ENCODE results near the gene PLEKHB1. TPM values are rescaled to one million over a fixed set of nuclear protein-coding genes. Genes with fewer than 3 reads are reported as not detected.

The PLEKHB1 gene, protein sequence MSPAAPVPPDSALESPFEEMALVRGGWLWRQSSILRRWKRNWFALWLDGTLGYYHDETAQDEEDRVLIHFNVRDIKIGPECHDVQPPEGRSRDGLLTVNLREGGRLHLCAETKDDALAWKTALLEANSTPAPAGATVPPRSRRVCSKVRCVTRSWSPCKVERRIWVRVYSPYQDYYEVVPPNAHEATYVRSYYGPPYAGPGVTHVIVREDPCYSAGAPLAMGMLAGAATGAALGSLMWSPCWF
- total RNA-seq: 1 to 10 TPM; 1.3 to 8.1 (median 2.1) TPM
- polyA plus RNA-seq: 10 to 100 TPM in 1 of 3 donors, 1 to 10 TPM in 2; 3.0 to 11.2 (median 3.5) TPM
- long read RNA-seq, donor 1: 0 reads
- long read RNA-seq, donor 2: 0 reads
- long read RNA-seq, donor 3: 0 reads
- long read RNA-seq, donor 4: 0 reads
- long read RNA-seq, donor 5, partial matches to known transcripts: 0 of 4 reads
- long read RNA-seq, donor 5, other reads (novel, unspliced or antisense): 0 of 4 reads
- long read RNA-seq, donor 6, partial matches to known transcripts: 0 of 3 reads
- long read RNA-seq, donor 6, other reads (novel, unspliced or antisense): 0 of 3 reads
- long read RNA-seq, donor 7: 0 reads
- long read RNA-seq, donor 8: 0 reads
- long read RNA-seq, donor 9: 0 reads
- long read RNA-seq, donor 10: 0 reads

DNA sequence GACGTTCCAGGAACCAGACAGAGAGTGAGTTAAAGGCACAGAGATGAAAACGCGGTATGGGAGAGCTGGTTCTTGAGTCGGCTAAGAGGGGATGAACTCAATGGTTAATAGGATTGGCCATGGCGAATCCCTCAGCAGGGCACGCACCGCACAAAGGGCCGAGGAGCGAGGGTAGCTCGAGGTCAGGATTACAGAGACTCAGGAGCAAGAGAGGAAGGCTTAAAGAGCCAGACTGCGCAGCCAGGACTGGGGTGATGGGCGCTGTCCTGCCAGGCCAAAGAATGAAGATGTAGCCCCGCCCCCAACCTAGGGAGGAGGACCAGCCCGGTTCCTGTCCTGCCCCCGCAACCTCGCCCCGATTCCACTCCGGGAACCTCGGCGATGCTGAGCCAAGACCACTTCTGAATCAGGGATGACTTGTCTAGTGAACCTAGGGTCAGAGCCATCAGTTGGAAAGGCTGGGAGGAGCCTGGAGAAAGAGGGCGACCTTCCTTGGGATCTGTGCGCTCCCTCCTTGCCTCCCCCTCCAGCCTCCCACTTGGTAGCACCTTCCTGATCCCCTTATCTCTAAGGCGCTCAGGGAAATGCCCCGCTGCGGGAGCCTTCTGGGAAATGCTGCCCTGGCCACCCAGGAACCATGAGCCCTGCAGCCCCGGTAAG lies at the start of gene PLEKHB1:
Gene PLEKHB1 (plus strand): TSS at position 610 of the 660 bp plus-strand sequence. CDS start 28 bp downstream, at position 638.
- no peak for TF ChIP-seq POLR2A (IDR thresholded peaks at IDR 0.05)
- TF ChIP-seq, protein P1, sequence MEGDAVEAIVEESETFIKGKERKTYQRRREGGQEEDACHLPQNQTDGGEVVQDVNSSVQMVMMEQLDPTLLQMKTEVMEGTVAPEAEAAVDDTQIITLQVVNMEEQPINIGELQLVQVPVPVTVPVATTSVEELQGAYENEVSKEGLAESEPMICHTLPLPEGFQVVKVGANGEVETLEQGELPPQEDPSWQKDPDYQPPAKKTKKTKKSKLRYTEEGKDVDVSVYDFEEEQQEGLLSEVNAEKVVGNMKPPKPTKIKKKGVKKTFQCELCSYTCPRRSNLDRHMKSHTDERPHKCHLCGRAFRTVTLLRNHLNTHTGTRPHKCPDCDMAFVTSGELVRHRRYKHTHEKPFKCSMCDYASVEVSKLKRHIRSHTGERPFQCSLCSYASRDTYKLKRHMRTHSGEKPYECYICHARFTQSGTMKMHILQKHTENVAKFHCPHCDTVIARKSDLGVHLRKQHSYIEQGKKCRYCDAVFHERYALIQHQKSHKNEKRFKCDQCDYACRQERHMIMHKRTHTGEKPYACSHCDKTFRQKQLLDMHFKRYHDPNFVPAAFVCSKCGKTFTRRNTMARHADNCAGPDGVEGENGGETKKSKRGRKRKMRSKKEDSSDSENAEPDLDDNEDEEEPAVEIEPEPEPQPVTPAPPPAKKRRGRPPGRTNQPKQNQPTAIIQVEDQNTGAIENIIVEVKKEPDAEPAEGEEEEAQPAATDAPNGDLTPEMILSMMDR (IDR thresholded peaks at IDR 0.05): no peak
- DNase-seq: no peak
- Histone ChIP-seq H3K9me3 (replicated peaks in 1 of 3) (no peaks in the 10 kb centered on the region), H3K27me3 (no peaks in the 10 kb centered on the region), H3K4me1 (replicated peaks in 1 of 2) (peaks cover 0 to 9% of the 10 kb centered on the region in 2 donors), H3K4me3 (no peak within 1 kb of the TSS), H3K27ac (no peak within 1 kb of the TSS), H3K36me3 (replicated peaks in 1 of 2) (no peaks in the 10 kb centered on the region)
- intact Hi-C loops (cut with DNase I): no loop called here
- 55 to 62% (median 60%) methylated on average over 17 to 26 of the region's 26 CpGs for WGBS, 4 donors

DNA sequence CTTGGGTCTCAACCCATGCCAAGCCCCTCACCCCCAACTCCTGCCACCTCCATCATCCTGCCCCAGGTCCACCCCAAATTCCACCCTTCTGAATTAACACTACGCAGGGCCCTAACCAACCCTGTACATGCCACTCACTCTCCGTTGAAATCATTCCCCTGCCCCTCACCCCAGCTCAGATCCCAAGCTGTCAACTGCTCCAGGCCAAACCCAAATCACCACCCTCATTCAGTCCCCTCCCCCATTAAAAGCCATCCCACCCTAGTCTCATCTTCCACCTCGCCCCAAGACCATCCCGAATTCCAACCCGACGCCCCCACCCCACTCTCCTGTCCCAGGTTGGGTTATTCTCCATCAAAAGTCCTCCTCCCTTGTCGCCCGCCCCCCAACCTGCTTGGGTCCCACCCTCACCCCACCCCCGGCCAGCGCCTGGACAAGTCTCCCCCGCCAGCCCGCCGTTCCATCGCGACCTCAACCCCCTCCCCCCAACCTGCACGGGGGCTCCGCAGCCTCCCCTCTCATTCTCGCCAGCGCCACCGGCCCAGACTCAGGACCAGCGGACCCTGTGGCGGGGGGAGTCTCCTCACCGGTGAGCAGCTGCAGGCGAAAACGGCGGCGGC lies 48.9 kb upstream of the PLEKHB1 start:
- no peaks in the 10 kb centered on the region for H3K9me3 ChIP-seq (replicated peaks in 1 of 3)
- H3K4me1 ChIP-seq (replicated peaks in 1 of 2): peaks cover 10 to 13% of the 10 kb centered on the region in 2 donors
- no peaks in the 10 kb centered on the region for H3K27me3 ChIP-seq
- 3 to 12% (median 3%) methylated on average over 10 to 27 of the region's 27 CpGs for WGBS, 4 donors
- intact Hi-C loops (cut with DNase I): no loop called here
- peak in 1 of 7 donors; percentile 23 for DNase-seq
- peak overlapping the region; percentile 56 to 98 (median 73) for H3K4me3 ChIP-seq
- no peaks in the 10 kb centered on the region for H3K36me3 ChIP-seq (replicated peaks in 1 of 2)
- peak overlapping the region; percentile 24 to 90 (median 62) for H3K27ac ChIP-seq
- TF ChIP-seq POLR2A (IDR thresholded peaks at IDR 0.05): no peak
- TF ChIP-seq, protein P1 (IDR thresholded peaks at IDR 0.05): no peak

DNA sequence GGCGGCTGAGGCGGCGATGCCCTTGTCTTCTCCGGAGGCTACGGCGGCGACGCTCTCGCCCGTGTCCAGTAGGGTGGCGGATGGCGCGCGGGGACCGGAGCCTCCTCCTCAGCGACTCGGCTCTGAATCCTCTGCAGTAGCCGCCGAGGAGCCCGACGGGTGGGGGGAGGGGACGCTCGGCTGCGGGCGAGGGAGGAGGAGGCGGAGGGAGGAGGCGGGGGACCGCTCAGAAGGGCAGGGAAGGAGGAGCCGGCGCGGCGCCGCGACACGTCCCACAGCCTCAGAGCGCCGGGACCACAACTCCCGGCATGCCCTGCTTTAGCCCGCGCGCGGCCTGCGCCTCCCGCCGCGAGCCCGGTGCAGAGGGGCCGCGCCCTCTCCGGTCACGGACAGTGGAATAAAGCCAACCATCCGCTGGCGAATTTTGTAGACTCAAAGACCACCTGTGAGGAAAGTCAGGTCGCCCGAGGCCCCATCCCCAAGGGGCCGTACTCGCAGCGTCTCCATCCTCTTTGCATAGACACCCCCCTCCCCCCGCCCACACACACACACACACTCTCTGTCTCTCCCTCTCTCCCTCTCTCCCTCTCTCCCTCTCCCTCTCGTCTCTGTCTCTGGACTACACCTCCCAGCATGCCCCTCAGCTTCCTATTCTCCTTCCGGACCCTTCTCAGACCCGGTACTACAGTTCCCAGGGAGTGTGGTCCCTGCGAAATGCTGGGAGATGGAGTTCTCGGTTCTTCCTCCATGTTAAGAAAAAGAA lies 48.2 kb upstream of the PLEKHB1 start, which contains the start of gene FAM168A:
Gene FAM168A (minus strand): TSS at position 157 of the 763 bp plus-strand sequence. CDS start 129,638 bp downstream, outside the sequence.
- peaks cover 10 to 11% of the 10 kb centered on the region in 2 donors for H3K4me1 ChIP-seq (replicated peaks in 1 of 2)
- intact Hi-C loops (cut with DNase I): no loop called here
- H3K4me3 ChIP-seq: peak within 1 kb of the TSS; percentile 56 to 98 (median 73)
- no peaks in the 10 kb centered on the region for H3K9me3 ChIP-seq (replicated peaks in 1 of 3)
- H3K27ac ChIP-seq: peak within 1 kb of the TSS; percentile 24 to 90 (median 62)
- 0 to 1% (median 0%) methylated on average over 7 to 64 of the region's 64 CpGs for WGBS, 4 donors
- peak; percentile 51 to 82 for TF ChIP-seq POLR2A (IDR thresholded peaks at IDR 0.05)
- TF ChIP-seq, protein P1 (IDR thresholded peaks at IDR 0.05): peak in 5 of 6 experiments; percentile 18 to 68 (median 46)
- peak; percentile 96 to 97 (median 97) for DNase-seq
- no peaks in the 10 kb centered on the region for H3K36me3 ChIP-seq (replicated peaks in 1 of 2)
- H3K27me3 ChIP-seq: no peaks in the 10 kb centered on the region

All from adrenal gland (tissue), 19 donors.